ENCODE data around the gene HOXD10.

DNA sequence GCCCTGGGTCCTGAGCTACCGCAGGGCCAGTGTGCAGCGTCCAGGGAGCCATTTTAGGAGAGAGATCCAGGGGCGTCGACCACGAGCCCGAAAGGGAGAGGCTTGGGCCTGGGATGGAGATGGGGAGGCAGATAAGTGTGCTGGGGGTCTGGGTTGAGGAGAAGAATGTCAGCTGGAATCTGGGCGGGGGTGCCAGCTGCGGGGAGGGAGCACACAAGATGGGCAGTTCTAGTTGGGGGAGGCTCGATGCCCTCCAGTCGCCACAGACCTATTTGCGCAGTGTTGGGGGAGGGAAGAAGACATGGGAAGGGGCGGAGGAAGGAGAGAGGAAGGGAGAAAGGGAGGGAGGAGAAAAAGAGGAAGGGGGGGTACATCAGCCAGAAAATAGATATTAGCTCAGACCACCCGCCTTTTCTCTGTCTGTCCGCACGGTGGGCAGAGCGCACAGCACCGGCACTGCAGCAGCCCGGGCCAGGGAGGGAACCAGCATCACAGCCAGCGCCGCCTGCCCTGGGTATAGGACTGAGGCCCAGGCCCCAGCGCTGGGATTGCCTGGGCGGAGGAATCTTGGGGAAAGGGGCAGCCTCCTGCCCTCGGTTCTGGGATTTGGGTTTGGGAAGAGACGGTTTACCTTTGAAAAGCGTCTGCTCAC lies 11.4 kb upstream of the HOXD10 start:
- TF ChIP-seq, protein P1, sequence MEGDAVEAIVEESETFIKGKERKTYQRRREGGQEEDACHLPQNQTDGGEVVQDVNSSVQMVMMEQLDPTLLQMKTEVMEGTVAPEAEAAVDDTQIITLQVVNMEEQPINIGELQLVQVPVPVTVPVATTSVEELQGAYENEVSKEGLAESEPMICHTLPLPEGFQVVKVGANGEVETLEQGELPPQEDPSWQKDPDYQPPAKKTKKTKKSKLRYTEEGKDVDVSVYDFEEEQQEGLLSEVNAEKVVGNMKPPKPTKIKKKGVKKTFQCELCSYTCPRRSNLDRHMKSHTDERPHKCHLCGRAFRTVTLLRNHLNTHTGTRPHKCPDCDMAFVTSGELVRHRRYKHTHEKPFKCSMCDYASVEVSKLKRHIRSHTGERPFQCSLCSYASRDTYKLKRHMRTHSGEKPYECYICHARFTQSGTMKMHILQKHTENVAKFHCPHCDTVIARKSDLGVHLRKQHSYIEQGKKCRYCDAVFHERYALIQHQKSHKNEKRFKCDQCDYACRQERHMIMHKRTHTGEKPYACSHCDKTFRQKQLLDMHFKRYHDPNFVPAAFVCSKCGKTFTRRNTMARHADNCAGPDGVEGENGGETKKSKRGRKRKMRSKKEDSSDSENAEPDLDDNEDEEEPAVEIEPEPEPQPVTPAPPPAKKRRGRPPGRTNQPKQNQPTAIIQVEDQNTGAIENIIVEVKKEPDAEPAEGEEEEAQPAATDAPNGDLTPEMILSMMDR (IDR thresholded peaks at IDR 0.05) = no peak
- TF ChIP-seq EZH2phosphoT487 (IDR thresholded peaks at IDR 0.05) = peak; percentile 85
